A673 (cell line): ENCODE data around the gene GPR137C.

ENCODE experiments used
- CTCF ChIP-seq: fragments of 300-800, 200-600 bp; sonication (generic); conservative IDR thresholded peaks from 2 replicates; pipeline ENCODE4 v1.5.1; 2017; ENCODE audit warnings: low read depth, mild to moderate bottlenecking, antibody characterized with exemption, low read length, moderate library complexity, mixed read lengths
- EZH2 ChIP-seq: fragments of 200-600 bp; sonication (generic); IDR thresholded peaks from 2 replicates; pipeline ENCODE4 v1.6.1; 2017; ENCODE audit warnings: borderline replicate concordance, low read depth, mild to moderate bottlenecking, mixed read lengths, antibody characterized with exemption, low read length; ENCODE audit not compliant: poor library complexity, severe bottlenecking

- no peak for TF ChIP-seq CTCF
- no peak for TF ChIP-seq EZH2
These were observed 54.4 kb downstream of the GPR137C start for GRCh38 chr14:52607061-52607460.
